ENCODE data around the gene TSPAN11. TPM values are rescaled to one million over a fixed set of nuclear protein-coding genes. Genes with fewer than 3 reads are reported as not detected.

TSPAN11 gene
- total RNA-seq, 1 donor from 2014 or later = 2.5 TPM

DNA sequence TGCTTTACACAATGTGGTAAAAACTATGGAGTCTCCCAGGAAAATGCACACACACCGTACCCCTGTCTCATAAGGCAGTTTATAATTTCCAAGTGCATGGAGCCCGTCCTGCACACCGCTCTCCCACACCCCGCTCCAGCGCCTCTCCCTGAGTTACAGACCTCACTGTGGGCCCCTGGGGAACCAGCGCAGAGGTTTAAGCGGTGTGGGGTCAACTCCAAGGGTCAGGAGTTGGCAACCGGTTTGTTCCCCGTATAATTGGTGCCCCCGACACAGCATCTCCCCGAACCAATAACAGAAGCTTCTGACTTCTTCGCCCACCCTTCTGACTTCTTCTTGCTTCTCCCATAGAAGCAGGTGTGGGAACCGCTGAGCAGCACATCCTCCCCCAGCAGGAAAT lies 88.7 kb downstream of the TSPAN11 start:
- no peak overlapping the region for H3K27ac ChIP-seq
- H3K4me1 ChIP-seq = no peaks in the 10 kb centered on the region
- no peak for TF ChIP-seq POLR2A (IDR thresholded peaks at IDR 0.05)
- no peak for TF ChIP-seq POLR2AphosphoS5 (IDR thresholded peaks at IDR 0.05; ENCODE audit: insufficient read depth in 1 of 2, low read depth in 1 of 2)
- TF ChIP-seq CTCF (IDR thresholded peaks at IDR 0.05) = no peak
- no peaks in the 10 kb centered on the region for H3K9me3 ChIP-seq
- H3K4me3 ChIP-seq = no peak overlapping the region
- intact Hi-C loops (cut with DNase I) = no loop called here
- H3K27me3 ChIP-seq = no peaks in the 10 kb centered on the region
- H3K36me3 ChIP-seq = no peaks in the 10 kb centered on the region
- no peak for DNase-seq (ENCODE audit: extremely low spot score in 2 of 2)

- no peaks in the 10 kb centered on the region for H3K4me1 ChIP-seq
- H3K27me3 ChIP-seq = no peaks in the 10 kb centered on the region
- no peak overlapping the region for H3K27ac ChIP-seq
- no peaks in the 10 kb centered on the region for H3K36me3 ChIP-seq
- TF ChIP-seq POLR2A (IDR thresholded peaks at IDR 0.05) = no peak
- no peak for TF ChIP-seq CTCF (IDR thresholded peaks at IDR 0.05)
- TF ChIP-seq POLR2AphosphoS5 (IDR thresholded peaks at IDR 0.05; ENCODE audit: insufficient read depth in 1 of 2, low read depth in 1 of 2) = no peak
- H3K4me3 ChIP-seq = no peak overlapping the region
- H3K9me3 ChIP-seq = no peaks in the 10 kb centered on the region
- DNase-seq (ENCODE audit: extremely low spot score in 2 of 2) = no peak
- intact Hi-C loops (cut with DNase I) = no loop called here
Observed at GRCh38 chr12:31016057-31016456, 89.5 kb downstream of the TSPAN11 start.

DNA sequence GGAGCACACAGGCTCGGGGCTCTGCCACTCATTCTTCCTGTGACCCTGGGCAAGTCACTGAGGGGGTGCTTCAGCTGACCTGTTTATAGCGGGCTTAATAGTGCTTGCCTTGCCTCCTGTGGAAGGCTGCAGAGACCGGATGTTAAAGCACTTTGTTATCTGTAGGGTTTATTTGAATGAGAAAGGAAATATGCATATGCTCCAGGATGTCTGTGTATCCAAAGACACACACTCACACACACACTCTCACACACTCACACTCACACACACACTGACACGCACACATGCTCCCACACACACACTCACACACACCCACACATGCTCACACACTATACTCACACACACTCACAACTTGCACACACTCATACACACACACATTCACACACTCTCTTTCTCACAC lies 91.0 kb downstream of the TSPAN11 start:
- H3K27ac ChIP-seq = no peak overlapping the region
- H3K4me1 ChIP-seq = no peaks in the 10 kb centered on the region
- no peaks in the 10 kb centered on the region for H3K36me3 ChIP-seq
- TF ChIP-seq CTCF (IDR thresholded peaks at IDR 0.05) (no peak), POLR2A (IDR thresholded peaks at IDR 0.05) (no peak), POLR2AphosphoS5 (IDR thresholded peaks at IDR 0.05; ENCODE audit: insufficient read depth in 1 of 2, low read depth in 1 of 2) (no peak)
- no peak overlapping the region for H3K4me3 ChIP-seq
- no peaks in the 10 kb centered on the region for H3K9me3 ChIP-seq
- DNase-seq (ENCODE audit: extremely low spot score in 2 of 2) = no peak
- H3K27me3 ChIP-seq = no peaks in the 10 kb centered on the region
- intact Hi-C loops (cut with DNase I) = no loop called here

DNA sequence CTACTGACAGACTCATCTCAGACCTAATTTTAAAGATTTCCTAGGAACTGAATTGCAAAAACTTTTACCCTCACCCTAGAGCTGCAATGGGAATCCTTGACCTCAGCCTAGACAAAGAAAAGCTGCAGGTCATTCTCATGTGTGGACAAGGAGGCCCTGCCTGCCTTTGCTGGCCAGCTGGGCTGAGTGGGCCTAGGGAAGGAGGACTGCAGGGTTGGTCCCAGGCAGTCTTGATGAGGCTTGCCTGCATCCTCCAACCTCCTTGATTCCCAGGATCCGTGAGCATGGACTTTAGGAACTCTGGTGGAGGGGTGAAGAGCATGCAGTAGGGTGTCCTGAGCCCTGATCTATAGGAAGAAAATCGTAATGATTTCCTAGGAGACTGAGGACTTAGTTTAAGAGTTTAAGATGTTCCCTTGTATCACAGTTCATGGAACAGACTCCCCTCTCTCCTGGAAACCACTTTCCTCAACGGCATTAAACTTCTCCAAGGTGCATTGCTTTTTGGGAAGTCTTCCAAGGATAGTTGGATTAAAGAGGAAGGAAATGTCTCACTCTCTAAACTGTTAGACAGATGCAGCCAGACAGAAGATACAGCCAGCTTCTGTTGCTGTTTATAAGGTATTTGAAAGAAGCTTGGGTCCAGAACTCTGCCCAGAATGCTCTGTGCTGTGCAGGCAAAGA lies 91.7 kb downstream of the TSPAN11 start:
- no peak overlapping the region for H3K4me3 ChIP-seq

More for the DNA sequence above, 91.7 kb downstream of the TSPAN11 start:
- no peaks in the 10 kb centered on the region for H3K4me1 ChIP-seq
- no peak overlapping the region for H3K27ac ChIP-seq
- TF ChIP-seq POLR2AphosphoS5 (IDR thresholded peaks at IDR 0.05; ENCODE audit: insufficient read depth in 1 of 2, low read depth in 1 of 2) = no peak
- TF ChIP-seq POLR2A (IDR thresholded peaks at IDR 0.05) = no peak
- no peak for TF ChIP-seq CTCF (IDR thresholded peaks at IDR 0.05)
- H3K36me3 ChIP-seq = no peaks in the 10 kb centered on the region
- intact Hi-C loops (cut with DNase I) = no loop called here
- no peak for DNase-seq (ENCODE audit: extremely low spot score in 2 of 2)
- no peaks in the 10 kb centered on the region for H3K27me3 ChIP-seq
- no peaks in the 10 kb centered on the region for H3K9me3 ChIP-seq
